GM18499 (cell line): ENCODE results near the gene EXOSC10.

Experiments used
- ATAC-seq: cut with Tn5 transposase; IDR thresholded peaks from one replicate; pipeline ENCODE4 v1.9.1; 2021; ENCODE audit warnings: moderate number of reproducible peaks; ENCODE audit not compliant: insufficient read depth, unreplicated experiment

EXOSC10 gene

DNA sequence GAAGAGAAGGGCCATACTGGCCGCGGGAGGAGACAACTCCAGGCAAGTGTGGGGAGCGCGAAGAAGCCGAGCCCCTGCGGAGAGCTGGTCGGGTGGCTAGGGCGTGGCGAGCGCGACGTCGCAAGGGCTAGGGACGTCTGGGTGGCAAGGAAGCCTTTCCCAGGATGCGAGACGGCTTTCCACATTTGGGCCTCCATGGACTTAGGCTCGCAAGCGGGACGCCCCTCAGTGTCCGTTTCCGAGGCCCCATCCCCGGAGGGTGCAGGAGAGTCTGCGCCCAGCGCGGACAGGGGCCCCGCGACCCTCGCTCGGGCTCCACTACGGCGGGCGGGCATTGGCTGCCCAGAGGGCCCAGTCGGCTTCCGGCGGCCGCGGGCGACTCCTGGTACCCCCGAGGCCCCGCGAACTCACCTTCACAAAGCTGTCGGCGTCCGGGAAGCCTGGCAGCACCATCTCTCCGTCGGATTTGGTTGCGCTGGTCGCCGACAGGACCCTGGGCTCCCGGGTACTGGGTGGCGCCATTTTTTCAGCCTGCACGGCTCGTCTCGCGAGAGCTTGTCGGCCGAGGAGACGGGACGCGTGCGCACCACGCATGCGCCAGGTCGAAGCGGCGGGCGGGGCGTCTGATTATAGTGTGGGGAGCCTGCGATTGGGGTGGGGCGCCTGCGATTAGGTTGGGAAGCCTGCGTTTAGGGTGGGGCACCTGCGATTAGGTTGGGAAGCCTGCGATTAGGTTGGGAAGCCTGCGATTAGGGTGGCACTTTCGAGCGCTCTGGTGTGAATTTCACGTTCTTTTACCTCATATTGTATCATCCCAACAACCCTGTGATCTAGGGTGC lies at the start of gene EXOSC10:
Gene EXOSC10, minus strand, starts transcription at position 560 of the 839 bp plus-strand sequence. Its CDS starts 38 bp downstream, at position 522.
- peak; percentile 46 for ATAC-seq

DNA sequence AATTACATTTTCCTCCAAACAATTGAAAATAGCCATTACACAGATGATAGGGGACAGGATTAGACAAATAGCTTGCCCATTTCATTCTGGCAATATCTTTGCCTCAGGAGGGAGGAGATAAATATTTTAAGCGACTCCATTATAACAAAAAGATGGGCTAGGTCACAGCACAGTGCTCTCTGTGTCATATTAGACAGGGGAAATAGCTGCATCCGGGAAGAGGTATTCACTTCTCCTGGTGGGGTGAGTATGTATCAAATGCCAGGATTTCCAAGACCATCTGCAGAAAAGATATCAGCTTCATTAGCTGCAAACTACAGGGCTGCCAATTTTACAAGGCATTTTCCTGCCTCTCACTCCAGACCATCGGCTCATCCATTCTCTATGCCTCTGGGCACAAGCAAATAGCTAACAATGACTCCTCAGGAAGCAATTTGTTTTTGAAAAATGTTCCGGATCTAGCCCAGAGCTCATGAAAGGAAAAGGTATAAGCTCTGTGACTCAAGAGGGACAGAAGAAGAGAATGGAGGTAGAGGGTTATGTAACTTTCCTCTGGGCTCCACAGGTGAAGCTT lies 47.6 kb upstream of the EXOSC10 start:
- ATAC-seq, result no peak

DNA sequence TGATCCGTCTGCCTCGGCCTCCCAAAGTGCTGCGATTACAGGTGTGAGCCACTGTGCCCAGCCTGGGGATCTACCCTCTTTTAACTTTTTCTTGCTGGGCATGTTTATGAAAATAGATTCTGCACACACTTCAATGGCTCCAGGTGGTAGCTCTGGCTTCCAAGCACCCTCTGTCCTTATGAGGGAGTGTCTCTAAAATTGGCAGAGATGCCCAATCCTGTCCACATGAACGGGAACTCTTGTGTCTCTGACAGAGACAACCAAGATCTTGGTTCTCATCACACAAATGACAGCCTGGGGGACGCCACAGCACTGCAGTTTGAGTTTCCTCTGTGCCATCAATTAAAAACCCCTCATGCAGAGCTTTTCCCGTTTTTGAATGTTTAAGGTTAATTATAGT lies 46.1 kb upstream of the EXOSC10 start:
- ATAC-seq, result no peak

DNA sequence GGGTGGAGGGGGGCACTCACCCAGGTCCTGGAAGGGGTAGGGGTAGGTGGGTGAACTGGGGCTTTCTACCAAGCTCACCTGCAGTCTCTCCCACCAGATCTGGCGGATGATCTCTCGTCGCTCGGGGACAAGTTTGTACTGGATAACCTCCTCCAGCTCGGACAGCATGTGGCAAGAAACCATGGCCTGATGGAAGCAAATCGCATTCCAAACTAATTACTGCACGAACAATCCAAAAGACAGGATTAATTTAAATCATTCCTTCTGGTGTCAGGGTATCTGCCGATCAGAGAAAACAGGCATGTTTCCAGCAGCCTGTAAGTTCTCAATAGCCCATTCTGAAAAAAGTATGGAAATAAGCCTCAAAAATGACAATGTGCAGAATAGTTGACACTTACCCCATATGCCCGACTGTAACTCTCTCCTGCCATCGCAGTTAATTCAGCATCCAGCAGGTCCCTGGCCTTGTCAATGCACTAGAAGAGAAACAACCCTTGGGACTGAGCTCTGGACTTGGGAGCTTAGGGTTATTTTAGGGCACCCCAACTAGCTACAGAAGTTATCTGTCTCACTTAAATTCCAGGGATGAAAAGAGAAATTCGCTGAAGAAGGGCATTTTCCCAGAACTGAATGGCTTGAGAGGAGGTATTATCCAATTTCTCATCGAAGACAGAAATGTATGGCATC lies 45.0 kb upstream of the EXOSC10 start:
- ATAC-seq, result no peak

DNA sequence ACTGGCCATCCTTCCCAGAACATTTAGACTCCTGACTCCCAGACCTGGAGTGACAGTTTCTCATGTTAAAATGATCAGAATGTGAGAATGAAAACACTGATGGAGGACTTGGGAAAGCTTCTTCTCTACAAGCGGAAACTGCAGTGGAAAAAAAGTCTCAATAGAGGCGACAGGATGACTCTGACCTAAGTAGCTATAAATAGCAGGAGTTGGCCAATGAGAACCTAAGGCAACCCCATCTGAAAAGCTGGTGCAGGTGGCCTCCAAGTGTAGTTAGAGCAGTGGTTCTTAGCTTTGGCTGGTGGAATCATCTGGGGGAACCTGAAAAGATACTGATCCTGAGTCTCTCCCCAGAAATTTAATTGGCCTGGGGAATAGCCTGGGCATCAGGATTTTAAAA lies 44.2 kb upstream of the EXOSC10 start:
- ATAC-seq, result no peak

DNA sequence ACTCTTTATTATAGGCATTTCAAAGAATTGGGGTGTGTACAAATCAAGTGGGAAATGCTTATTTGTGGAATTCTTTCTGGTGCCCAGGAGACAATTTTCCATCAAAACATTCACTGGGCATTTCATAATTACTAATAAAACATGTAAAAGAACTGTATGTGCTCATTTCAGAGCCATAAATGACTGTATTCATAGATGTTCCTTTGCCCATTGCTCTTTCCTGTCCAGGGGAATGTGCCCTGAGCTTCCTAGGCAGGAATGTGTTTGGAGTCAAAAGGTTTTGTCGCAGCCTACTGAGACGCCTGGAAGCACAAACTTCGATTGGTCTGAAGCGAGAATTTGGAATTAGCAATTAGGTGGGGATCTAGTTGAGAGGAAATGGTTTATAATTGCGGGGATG lies 43.7 kb upstream of the EXOSC10 start:
- no peak for ATAC-seq

DNA sequence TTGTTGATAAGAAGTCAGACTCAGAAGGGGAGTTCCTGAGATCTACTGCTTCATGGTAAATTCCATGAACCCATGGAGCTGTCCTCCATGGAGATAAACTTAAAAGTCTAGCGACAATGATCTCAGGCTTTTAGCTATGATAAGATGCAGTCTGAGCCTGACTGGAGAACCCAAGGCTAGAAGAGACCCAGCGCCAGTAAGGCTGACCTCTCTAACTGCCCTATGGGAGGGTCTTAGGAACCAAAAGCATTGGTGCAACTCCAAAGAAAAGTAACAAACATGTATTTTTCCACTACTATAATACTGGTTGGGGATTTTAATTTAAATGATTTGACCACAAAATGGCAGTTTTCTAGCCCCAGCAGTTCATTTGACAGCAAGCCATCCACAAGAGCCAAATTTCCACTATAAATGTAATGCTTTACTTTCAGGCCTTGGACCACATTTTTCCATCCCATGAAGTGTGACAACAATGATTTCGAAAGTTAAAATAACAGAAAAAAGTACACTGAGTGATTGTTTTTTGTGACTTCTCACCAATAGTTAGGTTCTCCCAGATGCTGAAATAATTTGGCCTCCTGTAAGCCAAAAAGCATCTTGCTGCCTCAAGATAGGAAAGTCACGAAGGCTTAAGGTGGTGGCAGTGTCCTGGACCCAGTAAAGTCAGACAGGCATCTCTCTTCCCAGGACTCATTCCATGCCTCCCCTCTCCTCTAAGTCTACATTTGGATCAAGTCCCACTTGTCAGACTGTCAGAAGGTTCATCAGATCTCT lies 43.1 kb upstream of the EXOSC10 start:
- no peak for ATAC-seq

DNA sequence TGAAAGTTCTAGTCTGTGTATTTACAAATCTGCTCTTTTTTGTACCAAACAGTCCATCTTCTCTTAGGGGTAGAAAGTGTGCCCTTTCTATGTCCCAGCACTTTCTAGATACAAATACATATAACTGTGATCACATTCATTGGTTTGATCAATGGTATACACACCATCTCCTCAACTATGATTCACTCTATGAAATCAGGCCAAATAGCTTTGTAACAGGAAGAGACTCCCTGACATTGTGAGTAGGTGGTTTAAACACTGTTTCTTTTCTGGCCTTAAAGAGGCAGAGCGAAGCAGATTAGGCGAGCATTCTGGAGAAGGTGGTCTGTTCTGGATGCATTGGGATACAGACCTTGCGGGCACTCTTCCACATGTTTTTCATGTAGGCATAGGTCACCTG lies 39.3 kb upstream of the EXOSC10 start:
- no peak for ATAC-seq

DNA sequence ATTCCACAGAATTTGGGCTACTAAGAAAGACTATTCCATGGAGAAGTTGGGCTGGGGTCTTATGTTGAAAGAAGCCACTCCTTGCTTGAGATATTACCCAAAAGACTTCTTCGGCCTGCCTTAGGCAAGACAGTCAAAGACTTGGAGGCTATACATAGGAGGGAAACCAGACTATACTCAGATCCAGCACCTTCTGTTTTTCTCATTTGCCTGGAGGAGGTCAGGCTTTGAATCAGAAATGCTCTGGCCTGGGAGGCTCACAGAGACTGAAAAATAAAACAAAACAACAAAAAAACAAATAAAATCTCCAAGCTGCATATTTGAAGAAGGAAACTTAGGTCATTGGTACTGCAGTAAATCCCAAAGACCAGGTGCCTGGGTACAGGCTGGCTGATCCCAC lies 38.4 kb upstream of the EXOSC10 start:
- no peak for ATAC-seq

DNA sequence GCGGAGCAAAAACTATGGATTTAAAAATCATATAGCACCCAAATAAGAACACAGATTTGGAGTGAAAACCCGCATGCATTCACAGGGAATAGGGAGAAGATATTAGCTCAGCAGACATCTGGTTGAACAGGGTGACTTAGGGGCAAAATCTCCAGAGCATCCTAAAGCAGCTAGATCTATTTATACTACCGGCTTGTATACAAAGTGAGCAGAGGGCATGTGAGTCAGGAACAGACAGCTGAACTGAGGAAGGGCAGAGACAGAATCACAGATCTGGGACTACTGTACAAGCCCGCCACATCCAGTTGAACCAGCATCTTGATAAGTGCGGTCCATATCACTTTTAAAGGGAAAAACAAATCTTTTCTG lies 35.2 kb upstream of the EXOSC10 start:
- ATAC-seq, result no peak

DNA sequence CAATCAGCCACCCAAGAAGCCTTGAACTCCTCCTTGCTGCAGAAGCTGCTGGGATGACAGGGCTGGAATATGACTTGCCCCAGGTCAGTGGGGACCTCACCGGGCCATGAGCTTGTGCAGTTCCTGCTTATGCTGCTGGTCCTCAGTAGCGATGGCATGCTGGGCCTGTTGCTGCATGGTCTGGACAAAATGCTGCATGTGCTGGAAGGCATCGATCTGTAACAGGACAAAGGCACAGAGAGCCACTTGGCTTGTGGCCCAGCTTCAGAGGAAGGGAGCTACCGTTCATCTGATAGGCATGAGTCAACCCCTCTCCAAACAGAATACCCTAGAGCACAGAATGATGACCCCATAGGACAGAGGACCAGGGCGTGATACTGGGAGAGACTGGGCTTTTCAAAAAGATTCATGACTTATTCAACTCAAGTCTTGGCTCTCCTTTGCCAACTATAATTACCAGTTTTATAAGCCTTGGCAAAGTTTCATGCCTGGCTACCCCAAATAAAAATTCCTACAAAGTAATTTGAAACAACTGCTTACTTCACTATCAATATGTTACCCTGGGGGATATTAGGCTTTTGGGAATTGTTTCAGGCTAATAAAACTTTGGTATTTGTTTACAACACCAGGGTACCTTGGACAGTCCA lies 34.7 kb upstream of the EXOSC10 start:
- ATAC-seq, result no peak

DNA sequence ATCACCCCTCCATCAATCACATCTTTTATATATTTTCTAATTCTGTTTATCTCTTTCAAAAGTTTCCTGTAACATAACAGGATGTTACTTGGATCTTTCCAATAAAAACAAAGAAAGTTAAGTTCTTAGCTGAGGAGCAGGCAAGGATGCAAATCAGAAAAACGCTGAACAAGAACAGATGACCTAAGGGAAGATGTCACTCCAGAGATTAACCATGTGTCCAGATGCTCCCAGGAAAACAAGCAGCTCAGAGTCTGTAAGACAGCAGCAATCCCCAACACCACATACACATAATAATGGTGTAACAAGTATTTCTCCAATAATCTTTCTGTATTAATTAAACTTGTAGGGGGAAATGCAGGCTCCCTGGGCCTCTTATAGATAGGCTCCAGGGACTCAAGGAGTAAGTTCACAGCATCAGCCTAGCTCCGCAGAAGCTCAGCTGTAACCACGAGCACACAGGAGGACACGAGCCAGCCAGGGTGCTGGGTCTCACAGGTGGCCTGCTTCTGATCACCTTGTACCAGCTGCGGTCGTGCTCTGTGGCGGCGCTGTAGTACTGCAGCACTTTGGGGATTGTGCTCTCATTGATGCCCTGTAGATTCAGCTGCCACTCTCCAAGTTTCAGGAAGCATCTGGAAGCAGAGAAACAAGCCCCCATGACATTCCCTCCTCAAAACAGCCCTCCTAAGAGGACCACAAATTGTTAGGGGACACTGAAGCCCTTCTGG lies 33.1 kb upstream of the EXOSC10 start:
- ATAC-seq, result no peak

DNA sequence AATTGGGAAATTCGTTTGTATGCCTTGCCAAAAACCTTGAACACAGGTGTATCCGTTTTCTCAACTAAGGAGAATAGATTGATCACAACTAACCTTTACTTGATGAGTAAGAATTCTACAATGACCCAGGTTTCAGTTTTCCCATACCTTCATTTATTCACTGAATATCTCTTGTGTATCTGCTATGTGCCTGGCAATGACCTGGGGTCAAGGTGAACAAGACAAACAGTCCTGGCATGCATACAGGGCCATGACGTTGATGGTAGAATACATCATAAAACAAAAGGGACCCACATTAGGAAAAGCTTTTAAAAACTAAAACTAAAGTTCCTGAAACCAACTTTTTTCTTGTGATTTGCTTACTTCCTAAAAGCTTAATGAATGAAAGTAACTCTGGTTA lies 32.1 kb upstream of the EXOSC10 start:
- ATAC-seq, result no peak

DNA sequence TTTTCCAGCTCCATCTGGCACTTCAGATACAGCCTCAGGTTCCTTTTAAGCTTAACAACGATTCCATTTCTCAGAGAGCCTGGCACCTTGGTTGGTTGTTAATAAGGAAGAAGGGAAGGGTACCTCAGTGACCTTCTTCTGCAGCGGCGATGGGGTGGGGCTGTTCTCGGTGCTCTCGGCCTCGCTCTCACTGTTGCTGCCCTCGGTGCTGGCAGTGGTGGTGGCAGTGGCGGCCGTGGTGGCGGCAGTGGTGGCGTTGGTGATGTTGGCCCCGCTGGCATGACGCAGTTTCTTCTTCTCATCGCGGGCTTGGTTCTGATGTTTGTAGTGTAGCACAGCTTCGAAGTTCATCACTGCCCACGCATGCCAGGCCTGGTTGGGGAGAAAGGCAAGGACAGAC lies 30.7 kb upstream of the EXOSC10 start:
- no peak for ATAC-seq

DNA sequence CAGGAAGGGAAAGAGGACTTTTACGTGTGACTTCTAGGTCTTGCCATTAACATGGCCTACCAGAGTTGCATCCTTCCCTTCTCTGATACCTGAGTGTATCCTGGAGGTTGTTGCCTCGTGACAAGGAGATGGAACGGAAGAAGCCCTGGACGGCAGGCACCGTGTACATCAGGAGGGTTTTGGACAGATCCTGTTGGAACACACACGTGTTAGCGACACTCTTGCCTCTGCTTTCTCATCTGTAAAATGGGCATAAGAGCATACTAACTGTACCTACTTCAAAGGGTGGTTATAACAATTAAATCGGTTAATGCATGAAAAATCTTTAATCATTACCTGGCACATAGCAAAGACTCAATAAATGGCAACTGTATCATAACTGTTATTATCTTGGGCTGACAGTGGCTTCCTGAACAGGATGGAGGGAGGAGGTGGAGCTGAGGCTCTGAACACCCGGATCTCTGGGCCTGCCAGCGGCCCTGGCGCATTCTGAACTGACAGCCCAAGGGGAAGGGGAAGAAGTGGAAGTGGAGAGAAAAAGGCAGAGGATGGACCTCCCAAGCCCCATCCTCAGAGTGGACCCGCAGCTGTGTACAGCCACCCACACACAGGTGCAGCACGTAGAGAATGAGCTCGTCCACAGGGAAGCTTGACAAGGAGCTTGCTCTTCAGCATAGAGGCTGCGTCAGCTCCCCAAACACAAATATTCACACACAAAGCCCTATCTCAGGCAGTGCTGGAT lies 30.2 kb upstream of the EXOSC10 start:
- ATAC-seq, result no peak

DNA sequence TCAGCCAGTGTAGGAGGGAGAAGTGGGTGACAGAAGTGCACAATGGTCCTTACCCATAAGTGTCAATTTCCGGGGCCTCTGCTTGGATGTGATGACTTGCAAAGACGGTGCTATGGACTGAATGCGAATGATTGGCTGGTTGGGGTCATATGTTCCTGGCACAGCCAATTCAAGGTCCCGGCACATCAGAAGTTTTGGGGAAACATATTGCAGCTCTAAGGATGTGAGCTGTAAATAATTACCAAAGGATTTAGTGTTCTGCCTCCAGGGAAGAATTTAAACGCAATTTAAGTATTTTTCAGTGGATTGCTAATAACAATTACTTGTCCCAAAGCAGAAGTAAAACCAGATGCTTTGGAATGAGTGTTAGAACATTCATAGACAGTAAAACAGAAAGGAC lies 26.9 kb upstream of the EXOSC10 start:
- no peak for ATAC-seq

DNA sequence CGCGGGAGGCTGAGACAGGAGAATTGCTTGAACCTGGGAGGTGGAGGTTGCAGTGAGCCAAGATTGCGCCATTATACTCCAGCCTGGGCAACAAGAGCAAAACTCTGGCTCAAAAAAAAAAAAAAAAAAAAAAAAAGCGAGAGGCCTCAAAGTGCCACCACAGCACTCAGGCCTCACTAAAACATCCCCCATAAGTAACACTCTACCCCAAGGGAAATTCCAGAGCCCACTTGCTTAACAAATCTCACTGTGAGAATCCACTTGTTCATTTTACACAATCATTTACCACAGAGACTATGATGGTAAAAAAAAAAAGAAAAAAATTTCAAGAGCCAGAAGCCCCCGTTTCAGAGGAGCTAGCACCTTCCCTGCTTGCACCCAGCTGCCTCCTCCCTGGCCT lies 26.3 kb upstream of the EXOSC10 start:
- ATAC-seq, result no peak

DNA sequence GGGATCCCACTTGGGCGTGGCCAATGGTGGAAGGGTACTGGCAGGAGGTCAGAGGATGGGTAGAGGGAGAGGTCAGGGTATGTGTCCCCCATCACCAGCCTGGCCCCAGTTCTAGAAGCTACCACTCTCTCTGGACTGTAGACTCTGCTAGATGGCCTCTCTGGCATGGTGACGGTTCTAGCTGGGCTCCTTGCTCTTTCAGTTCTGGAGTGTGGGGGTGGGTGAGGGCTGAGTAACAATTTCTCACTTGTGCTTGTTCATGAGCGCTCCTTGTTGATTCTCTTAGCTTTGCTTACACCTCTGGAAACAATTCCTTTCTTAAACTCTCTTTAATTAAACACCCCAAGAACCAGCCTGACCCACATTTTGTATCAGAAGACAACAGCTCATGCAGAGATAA lies 25.3 kb upstream of the EXOSC10 start:
- ATAC-seq, result no peak

DNA sequence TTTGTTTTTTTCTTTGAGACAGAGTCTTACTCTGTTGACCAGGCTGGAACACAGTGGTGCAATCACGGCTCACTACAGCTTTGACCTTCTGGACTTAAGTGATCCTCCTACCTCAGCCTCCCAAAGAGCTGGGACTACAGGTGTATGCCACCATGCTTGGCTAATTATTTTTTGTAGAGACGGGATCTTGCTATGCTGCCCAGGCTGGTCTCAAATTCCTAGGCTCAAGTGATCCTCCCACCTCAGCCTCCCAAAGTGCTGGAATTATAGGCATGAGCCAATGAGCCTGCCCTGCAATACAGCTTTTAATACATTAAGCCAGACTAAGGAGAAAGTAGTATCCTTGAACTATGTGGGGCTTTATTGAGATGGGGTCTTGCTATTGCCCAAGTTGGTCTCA lies 16.6 kb upstream of the EXOSC10 start:
- ATAC-seq, result no peak
